Stimulated activated CD4-positive, alpha-beta T cell treated with anti-CD3 and anti-CD28 coated beads, Interleukin-1b, Interleukin-23, amount 100 ng/mL, for 48 hours (primary cell): ENCODE results near the gene SLC23A1.
"Not testable (repeated sequence)": the region's sequence is repeated elsewhere in the genome, so short reads cannot be mapped to it uniquely, and the experiment has no call there.

Source experiments
- DNase-seq: peaks from one replicate; pipeline ENCODE4 v3.0.0-alpha.2; 2020

SLC23A1 gene

GRCh38 chr5:139388198-139388821 is 5.2 kb upstream of the SLC23A1 start:
- no peak for DNase-seq

- no peak for DNase-seq
Measured at GRCh38 chr5:139387611-139388197, 4.6 kb upstream of the SLC23A1 start.

GRCh38 chr5:139386956-139387355 is 3.9 kb upstream of the SLC23A1 start:
- DNase-seq = not testable (repeated sequence)

- no peak for DNase-seq
Measured at GRCh38 chr5:139386050-139386438, 2.9 kb upstream of the SLC23A1 start.

- DNase-seq = no peak
Measured at GRCh38 chr5:139385061-139386049, 2.3 kb upstream of the SLC23A1 start.

- no peak for DNase-seq
Measured at GRCh38 chr5:139384591-139385051, 1.5 kb upstream of the SLC23A1 start.

GRCh38 chr5:139383993-139384590 is 995 bp upstream of the SLC23A1 start:
- DNase-seq = no peak

GRCh38 chr5:139382807-139383206 is 290 bp downstream of the SLC23A1 start:
- DNase-seq = no peak

GRCh38 chr5:139381837-139382761 is 998 bp downstream of the SLC23A1 start:
- no peak for DNase-seq

- DNase-seq = no peak
Measured at GRCh38 chr5:139379626-139380449, 3.3 kb downstream of the SLC23A1 start.

GRCh38 chr5:139378941-139379361 is 4.1 kb downstream of the SLC23A1 start:
- no peak for DNase-seq

GRCh38 chr5:139378101-139378825 is 4.8 kb downstream of the SLC23A1 start:
- DNase-seq = no peak

- no peak for DNase-seq
Measured at GRCh38 chr5:139377226-139377625, 5.9 kb downstream of the SLC23A1 start.

GRCh38 chr5:139376364-139376763 is 6.7 kb downstream of the SLC23A1 start:
- no peak for DNase-seq

GRCh38 chr5:139374909-139375308 is 8.2 kb downstream of the SLC23A1 start:
- no peak for DNase-seq

- DNase-seq = no peak
Measured at GRCh38 chr5:139371482-139372435, 11.3 kb downstream of the SLC23A1 start.

- DNase-seq = no peak
Measured at GRCh38 chr5:139369181-139369580, 13.9 kb downstream of the SLC23A1 start.

GRCh38 chr5:139368613-139369012 is 14.5 kb downstream of the SLC23A1 start:
- no peak for DNase-seq

GRCh38 chr5:139364466-139364865 is 18.6 kb downstream of the SLC23A1 start:
- DNase-seq = no peak
